ENCODE measurements around the gene CD59.

- TF ChIP-seq POLR2A (IDR thresholded peaks at IDR 0.05; ENCODE audit: low read length) = no peak
- TF ChIP-seq GATA1 (IDR thresholded peaks at IDR 0.05; ENCODE audit: low read depth, low read length) = no peak
These were observed 14.2 kb downstream of the CD59 start for GRCh38 chr11:33721984-33722383.

Data from erythroblast (primary cell).